NT2/D1 (cell line): ENCODE results near the gene TCTN1.

ENCODE experiments used
- SUZ12 ChIP-seq: IDR thresholded peaks from 2 replicates; pipeline ENCODE4 v1.6.1; 2011; ENCODE audit not compliant: insufficient read length, insufficient read depth; ENCODE audit errors: extremely low read depth
- YY1 ChIP-seq: IDR thresholded peaks from 2 replicates; pipeline ENCODE4 v1.6.1; 2011; ENCODE audit not compliant: insufficient read length, insufficient read depth
- ZNF274 ChIP-seq: IDR thresholded peaks from 2 replicates; pipeline ENCODE4 v1.6.1; 2011; ENCODE audit warnings: mild to moderate bottlenecking, low read depth, low read length

DNA sequence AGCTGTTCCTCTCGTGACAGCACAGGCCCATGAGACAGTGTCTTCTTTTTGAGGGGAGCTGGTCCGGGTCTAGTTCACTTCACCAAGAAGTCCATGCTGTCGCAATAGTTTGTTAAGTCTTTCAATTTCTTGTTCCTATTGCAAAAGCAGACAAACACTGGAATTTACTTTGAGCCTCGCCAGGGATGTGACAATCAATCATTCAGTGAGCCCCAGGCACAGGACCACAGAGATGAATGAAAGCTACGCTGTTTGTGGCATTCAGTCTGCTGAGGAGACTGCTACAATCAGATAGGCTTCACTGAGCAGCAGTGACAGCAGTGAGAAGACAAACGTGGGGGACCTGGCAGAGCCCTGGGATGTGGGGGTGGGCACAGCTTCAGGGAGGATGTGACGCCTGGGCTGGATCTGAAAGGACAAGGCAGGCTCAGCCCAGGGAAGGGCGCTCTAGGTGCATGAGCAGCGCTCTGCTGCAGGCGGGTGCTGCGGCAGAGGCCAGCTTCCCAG lies 35.5 kb downstream of the TCTN1 start:
- TF ChIP-seq YY1 (no peak), ZNF274 (no peak), SUZ12 (no peak)
